ENCODE results near the gene ZBTB7C. TPM values are rescaled to one million over a fixed set of nuclear protein-coding genes. Genes with fewer than 3 reads are reported as not detected.
"Not testable (repeated sequence)": the region's sequence is repeated elsewhere in the genome, so short reads cannot be mapped to it uniquely, and the experiment has no call there.

ZBTB7C gene
- total RNA-seq, 1 donor from 2014 or later: 2.6 TPM

GRCh38 chr18:48292782-48293424 is 116.3 kb downstream of the ZBTB7C start:
- no peak for DNase-seq
- intact Hi-C loops (cut with DNase I): no loop called here
- no peak for ATAC-seq (ENCODE audit: poor library complexity)

- ATAC-seq (ENCODE audit: poor library complexity) (no peak), DNase-seq (no peak)
- intact Hi-C loops (cut with DNase I): no loop called here
Observed at GRCh38 chr18:48292229-48292628, 117.0 kb downstream of the ZBTB7C start.

GRCh38 chr18:48290162-48290926 is 118.8 kb downstream of the ZBTB7C start:
- intact Hi-C loops (cut with DNase I): no loop called here
- ATAC-seq (ENCODE audit: poor library complexity) (no peak), DNase-seq (no peak)

GRCh38 chr18:48284743-48285142 is 124.4 kb downstream of the ZBTB7C start:
- DNase-seq: no peak
- no peak for ATAC-seq (ENCODE audit: poor library complexity)
- intact Hi-C loops (cut with DNase I): no loop called here

- ATAC-seq (ENCODE audit: poor library complexity); DNase-seq; intact Hi-C loops (cut with DNase I): not testable (repeated sequence)
Observed at GRCh38 chr18:48284011-48284410, 125.2 kb downstream of the ZBTB7C start.

- DNase-seq; ATAC-seq (ENCODE audit: poor library complexity); intact Hi-C loops (cut with DNase I): not testable (repeated sequence)
Observed at GRCh38 chr18:48281460-48281859, 127.7 kb downstream of the ZBTB7C start.

- intact Hi-C loops (cut with DNase I): no loop called here
- DNase-seq: no peak
- ATAC-seq (ENCODE audit: poor library complexity): no peak
Observed at GRCh38 chr18:48279312-48279711, 129.9 kb downstream of the ZBTB7C start.

GRCh38 chr18:48278081-48278480 is 131.1 kb downstream of the ZBTB7C start:
- ATAC-seq (ENCODE audit: poor library complexity) (no peak), DNase-seq (no peak)
- intact Hi-C loops (cut with DNase I): no loop called here

- intact Hi-C loops (cut with DNase I): no loop called here
- no peak for ATAC-seq (ENCODE audit: poor library complexity)
Observed at GRCh38 chr18:48274301-48274700, 134.9 kb downstream of the ZBTB7C start.

GRCh38 chr18:48270929-48271328 is 138.3 kb downstream of the ZBTB7C start:
- ATAC-seq (ENCODE audit: poor library complexity): no peak
- intact Hi-C loops (cut with DNase I): no loop called here

More at GRCh38 chr18:48274301-48274700, 134.9 kb downstream of the ZBTB7C start:
- DNase-seq: no peak

GRCh38 chr18:48265328-48265727 is 143.9 kb downstream of the ZBTB7C start:
- no peak for DNase-seq
- intact Hi-C loops (cut with DNase I): no loop called here
- ATAC-seq (ENCODE audit: poor library complexity): no peak

More at GRCh38 chr18:48270929-48271328, 138.3 kb downstream of the ZBTB7C start:
- no peak for DNase-seq

GRCh38 chr18:48263914-48264902 is 145.0 kb downstream of the ZBTB7C start:
- no peak for DNase-seq
- intact Hi-C loops (cut with DNase I): no loop called here
- no peak for ATAC-seq (ENCODE audit: poor library complexity)

GRCh38 chr18:48263192-48263853 is 145.9 kb downstream of the ZBTB7C start:
- no peak for DNase-seq
- intact Hi-C loops (cut with DNase I): no loop called here
- ATAC-seq (ENCODE audit: poor library complexity): peak; percentile 61

- DNase-seq (no peak), ATAC-seq (ENCODE audit: poor library complexity) (no peak)
- intact Hi-C loops (cut with DNase I): no loop called here
Observed at GRCh38 chr18:48260237-48260636, 148.9 kb downstream of the ZBTB7C start.

- no peak for ATAC-seq (ENCODE audit: poor library complexity)
- no peak for DNase-seq
- intact Hi-C loops (cut with DNase I): no loop called here
Observed at GRCh38 chr18:48256848-48257247, 152.3 kb downstream of the ZBTB7C start.

GRCh38 chr18:48254077-48254602 is 155.0 kb downstream of the ZBTB7C start:
- ATAC-seq (ENCODE audit: poor library complexity) (no peak), DNase-seq (no peak)
- intact Hi-C loops (cut with DNase I): no loop called here

GRCh38 chr18:48252525-48252924 is 156.7 kb downstream of the ZBTB7C start:
- intact Hi-C loops (cut with DNase I): no loop called here
- ATAC-seq (ENCODE audit: poor library complexity): no peak
- no peak for DNase-seq

GRCh38 chr18:48250918-48251317 is 158.3 kb downstream of the ZBTB7C start:
- ATAC-seq (ENCODE audit: poor library complexity): no peak
- DNase-seq: no peak
- intact Hi-C loops (cut with DNase I): no loop called here

Measured in Right ventricle myocardium superior (tissue), 1 donor.